Tibial artery (tissue), 4 donors: ENCODE results near the gene RBM25.

ENCODE experiments used
- DNase-seq, 2 donors: peaks; one replicate each; pipeline ENCODE4 v3.0.0-alpha.2; 2019
- H3K27ac ChIP-seq, 2 donors: fragments of 200-600 bp; sonication (generic) in 1 of 2; 1 replicate in 1 of 2; 2 replicates in 1 of 2; pipeline ENCODE4 v1.5.1; 2018 to 2019; ENCODE audit warnings: mild to moderate bottlenecking in 1 of 2
- H3K27me3 ChIP-seq, 2 donors: fragments of 200-600 bp; sonication (generic) in 1 of 2; one replicate each; pipeline versions ENCODE4 v1.5.1 to v1.6.0; 2016 to 2019
- H3K36me3 ChIP-seq, 3 donors: fragments of 200-600 bp; sonication (generic) in 2 of 3; one replicate each; pipeline ENCODE4 v1.5.1; 2016 to 2019; ENCODE audit warnings: mild to moderate bottlenecking in 2 of 3
- H3K4me1 ChIP-seq, 4 donors: fragments of 200-600 bp; sonication (generic) in 2 of 4; 1 replicate in 3 of 4; 2 replicates in 1 of 4; pipeline ENCODE4 v1.5.1; 2016 to 2019
- H3K4me3 ChIP-seq, 2 donors: fragments of 200-600 bp; sonication (generic) in 1 of 2; 1 replicate in 1 of 2; 2 replicates in 1 of 2; pipeline ENCODE4 v1.5.1; 2018 to 2019; ENCODE audit warnings: mild to moderate bottlenecking in 2 of 2
- H3K9me3 ChIP-seq, 3 donors: fragments of 200-600 bp; sonication (generic) in 1 of 3; one replicate each; pipeline ENCODE4 v1.5.1; 2016 to 2019
- intact Hi-C: fragments of 100-400 bp; cut with DNase I; formaldehyde crosslinking; loops from one replicate; pipeline ENCODE4 v1.15.0; 2023; ENCODE audit warnings: low total_unique reads
- TF ChIP-seq, protein P1 (sequence below), 2 experiments: fragments of 200-600 bp in 1 of 2; fragments of 450-650 bp in 1 of 2; IDR thresholded peaks; one replicate each; pipeline ENCODE4 v1.5.1; 2017 to 2019; ENCODE audit warnings: antibody characterized with exemption in 2 of 2, mild to moderate bottlenecking in 1 of 2, moderate library complexity in 1 of 2

RBM25 gene

DNA sequence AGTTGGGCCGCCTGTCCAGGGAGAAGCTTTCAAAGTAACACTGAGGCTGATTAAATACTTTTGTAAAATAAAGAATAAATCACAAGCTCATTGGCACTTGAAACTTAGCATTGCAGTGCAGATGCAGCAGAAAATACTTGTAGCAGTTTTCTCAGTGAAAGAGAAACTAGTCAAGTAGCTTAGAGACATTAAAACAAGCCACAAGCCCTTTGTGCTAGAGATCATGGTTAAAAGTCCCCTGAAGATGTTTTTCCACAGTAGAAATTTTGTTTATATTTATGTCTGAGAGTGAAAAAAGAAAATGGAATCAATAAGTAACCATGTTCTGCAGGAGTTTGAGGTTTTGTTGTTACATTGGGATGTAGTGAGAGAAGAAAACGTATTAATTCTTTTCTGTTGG is 83.9 kb downstream of the RBM25 start:
- Histone ChIP-seq H3K27ac (no peak overlapping the region), H3K36me3 (no peaks in the 10 kb centered on the region), H3K27me3 (no peaks in the 10 kb centered on the region), H3K4me1 (peaks cover 0 to 26% (median 15%) of the 10 kb centered on the region in 4 donors), H3K9me3 (no peaks in the 10 kb centered on the region), H3K4me3 (no peak overlapping the region)
- DNase-seq, result no peak
- TF ChIP-seq, protein P1, sequence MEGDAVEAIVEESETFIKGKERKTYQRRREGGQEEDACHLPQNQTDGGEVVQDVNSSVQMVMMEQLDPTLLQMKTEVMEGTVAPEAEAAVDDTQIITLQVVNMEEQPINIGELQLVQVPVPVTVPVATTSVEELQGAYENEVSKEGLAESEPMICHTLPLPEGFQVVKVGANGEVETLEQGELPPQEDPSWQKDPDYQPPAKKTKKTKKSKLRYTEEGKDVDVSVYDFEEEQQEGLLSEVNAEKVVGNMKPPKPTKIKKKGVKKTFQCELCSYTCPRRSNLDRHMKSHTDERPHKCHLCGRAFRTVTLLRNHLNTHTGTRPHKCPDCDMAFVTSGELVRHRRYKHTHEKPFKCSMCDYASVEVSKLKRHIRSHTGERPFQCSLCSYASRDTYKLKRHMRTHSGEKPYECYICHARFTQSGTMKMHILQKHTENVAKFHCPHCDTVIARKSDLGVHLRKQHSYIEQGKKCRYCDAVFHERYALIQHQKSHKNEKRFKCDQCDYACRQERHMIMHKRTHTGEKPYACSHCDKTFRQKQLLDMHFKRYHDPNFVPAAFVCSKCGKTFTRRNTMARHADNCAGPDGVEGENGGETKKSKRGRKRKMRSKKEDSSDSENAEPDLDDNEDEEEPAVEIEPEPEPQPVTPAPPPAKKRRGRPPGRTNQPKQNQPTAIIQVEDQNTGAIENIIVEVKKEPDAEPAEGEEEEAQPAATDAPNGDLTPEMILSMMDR (IDR thresholded peaks at IDR 0.05), result no peak
- intact Hi-C loops, result no loop called here

DNA sequence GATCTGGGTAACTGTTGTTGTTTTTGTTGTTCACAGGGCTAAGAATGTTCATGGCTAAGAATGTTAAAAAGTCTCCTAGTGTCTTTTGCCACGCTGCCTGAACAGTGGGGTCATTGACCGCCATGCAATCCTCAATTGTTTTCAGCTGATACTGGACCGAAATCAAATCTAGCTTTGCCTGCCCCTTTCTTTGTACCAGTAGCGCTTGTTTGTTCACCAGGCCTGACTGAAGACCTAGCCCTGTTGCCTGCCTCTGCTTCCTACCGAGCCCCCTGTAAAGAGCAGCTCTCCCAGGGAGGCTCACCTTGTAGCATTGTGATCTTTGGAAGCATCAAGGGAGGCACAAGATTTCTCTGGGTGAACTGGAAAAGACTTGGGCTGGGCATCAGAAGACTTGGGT is 84.7 kb downstream of the RBM25 start:
- no peak for DNase-seq
- no peaks in the 10 kb centered on the region for H3K9me3 ChIP-seq
- H3K27ac ChIP-seq, result no peak overlapping the region
- H3K36me3 ChIP-seq, result peaks cover 2 to 4% (median 3%) of the 10 kb centered on the region in 3 donors
- H3K4me3 ChIP-seq, result no peak overlapping the region
- H3K27me3 ChIP-seq, result no peaks in the 10 kb centered on the region
- TF ChIP-seq, protein P1 (IDR thresholded peaks at IDR 0.05), result no peak
- peaks cover 0 to 19% (median 8%) of the 10 kb centered on the region in 4 donors for H3K4me1 ChIP-seq
- intact Hi-C loops, result no loop called here

DNA sequence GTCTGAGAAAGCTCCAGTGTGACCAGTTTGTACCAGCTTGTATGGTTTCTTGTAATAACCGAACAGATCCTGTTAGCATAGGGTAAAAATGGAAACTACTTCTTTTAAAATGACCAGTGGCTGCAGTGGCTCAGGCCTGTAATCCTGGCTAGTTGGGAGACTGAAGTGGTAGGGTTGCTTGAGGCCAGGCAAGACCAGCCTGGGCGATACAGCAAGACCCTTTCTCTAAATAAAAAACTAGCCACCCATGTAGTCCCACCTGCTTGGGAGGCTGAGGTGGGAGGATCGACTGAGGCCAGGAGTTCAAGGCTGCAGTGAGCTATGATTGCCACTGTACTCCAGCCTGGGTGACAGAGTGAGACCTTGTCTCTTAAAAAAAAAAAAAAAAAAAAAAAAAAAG is 85.3 kb downstream of the RBM25 start:
- no peak overlapping the region for H3K27ac ChIP-seq
- H3K4me3 ChIP-seq, result no peak overlapping the region
- peaks cover 9 to 10% (median 9%) of the 10 kb centered on the region in 3 donors for H3K36me3 ChIP-seq
- H3K27me3 ChIP-seq, result no peaks in the 10 kb centered on the region
- H3K4me1 ChIP-seq, result peaks cover 0 to 19% (median 4%) of the 10 kb centered on the region in 4 donors
- TF ChIP-seq, protein P1 (IDR thresholded peaks at IDR 0.05), result no peak
- H3K9me3 ChIP-seq, result no peaks in the 10 kb centered on the region
- intact Hi-C loops, result no loop called here
- no peak for DNase-seq

DNA sequence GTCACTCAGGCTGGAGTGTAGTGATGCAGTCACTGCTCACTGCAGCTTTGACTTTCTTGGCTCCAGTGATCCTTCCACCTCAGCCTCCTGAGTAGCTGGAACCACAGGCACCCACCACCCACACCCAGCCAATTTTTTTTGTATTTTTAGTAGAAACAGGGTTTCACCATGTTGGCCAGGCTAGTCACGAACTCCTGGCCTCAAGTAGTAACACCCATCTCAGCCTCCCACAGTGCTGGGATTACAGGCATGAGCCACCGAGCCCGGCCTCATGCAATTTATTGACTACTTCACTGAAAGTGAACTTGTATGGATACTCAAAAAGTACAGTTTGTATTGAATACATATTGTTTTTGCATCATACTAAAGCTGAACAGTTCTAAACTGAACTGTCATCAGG is 87.0 kb downstream of the RBM25 start:
- H3K27ac ChIP-seq, result no peak overlapping the region
- H3K27me3 ChIP-seq, result no peaks in the 10 kb centered on the region
- peaks cover 26 to 28% (median 26%) of the 10 kb centered on the region in 3 donors for H3K36me3 ChIP-seq
- intact Hi-C loops, result no loop called here
- no peaks in the 10 kb centered on the region for H3K9me3 ChIP-seq
- TF ChIP-seq, protein P1 (IDR thresholded peaks at IDR 0.05), result no peak
- H3K4me3 ChIP-seq, result no peak overlapping the region
- no peak for DNase-seq
- peaks cover 0 to 15% (median 2%) of the 10 kb centered on the region in 4 donors for H3K4me1 ChIP-seq

DNA sequence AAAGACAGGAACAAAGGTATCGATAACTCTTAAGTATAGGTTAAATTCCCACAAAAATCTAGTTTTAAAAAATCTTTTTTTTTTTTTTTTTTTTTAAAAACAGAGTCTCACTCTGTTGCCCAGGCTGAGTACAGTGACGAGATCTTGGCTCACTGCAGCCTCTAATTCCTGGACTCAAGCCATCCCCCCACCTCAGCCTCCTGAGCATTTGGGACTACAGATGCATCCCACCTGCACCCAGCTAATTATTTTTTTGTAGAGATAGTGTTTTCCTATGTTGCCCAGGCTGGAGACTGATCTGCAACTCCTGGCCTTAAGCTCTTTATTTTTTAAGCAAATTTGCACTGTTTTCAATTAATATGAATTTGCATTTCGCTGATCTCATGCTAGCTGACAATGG is 87.8 kb downstream of the RBM25 start:
- Histone ChIP-seq H3K27me3 (no peaks in the 10 kb centered on the region), H3K4me3 (no peak overlapping the region), H3K36me3 (peaks cover 28 to 35% (median 29%) of the 10 kb centered on the region in 3 donors), H3K9me3 (no peaks in the 10 kb centered on the region), H3K4me1 (peaks cover 0 to 15% (median 0%) of the 10 kb centered on the region in 4 donors), H3K27ac (no peak overlapping the region)
- no peak for DNase-seq
- intact Hi-C loops, result no loop called here
- TF ChIP-seq, protein P1 (IDR thresholded peaks at IDR 0.05), result no peak

DNA sequence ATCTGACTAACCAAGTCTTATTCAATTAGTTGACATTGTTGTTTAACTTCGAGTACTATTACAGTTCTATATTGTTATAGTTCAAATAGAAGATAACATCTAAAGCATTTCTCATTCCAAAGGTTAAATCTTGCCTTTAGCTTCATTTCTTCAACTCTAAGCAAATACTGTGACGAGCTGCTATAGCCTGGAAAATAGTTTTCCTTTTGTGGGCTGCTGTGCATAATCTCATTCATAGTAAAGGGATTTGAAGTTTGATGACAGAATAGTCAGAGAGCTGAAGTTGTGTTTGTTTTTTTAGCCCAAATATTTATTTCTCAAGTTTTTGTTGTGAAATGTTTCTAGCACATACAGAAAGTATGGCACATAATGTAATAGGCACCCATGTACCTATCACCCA is 91.4 kb downstream of the RBM25 start:
- TF ChIP-seq, protein P1 (IDR thresholded peaks at IDR 0.05), result no peak
- Histone ChIP-seq H3K4me1 (peaks cover 0 to 14% (median 3%) of the 10 kb centered on the region in 4 donors), H3K36me3 (peaks cover 28 to 49% (median 29%) of the 10 kb centered on the region in 3 donors), H3K27me3 (no peaks in the 10 kb centered on the region), H3K9me3 (no peaks in the 10 kb centered on the region), H3K4me3 (no peak overlapping the region), H3K27ac (no peak overlapping the region)
- DNase-seq, result no peak
- intact Hi-C loops, result no loop called here
